ENCODE measurements around the gene COA1.

DNA sequence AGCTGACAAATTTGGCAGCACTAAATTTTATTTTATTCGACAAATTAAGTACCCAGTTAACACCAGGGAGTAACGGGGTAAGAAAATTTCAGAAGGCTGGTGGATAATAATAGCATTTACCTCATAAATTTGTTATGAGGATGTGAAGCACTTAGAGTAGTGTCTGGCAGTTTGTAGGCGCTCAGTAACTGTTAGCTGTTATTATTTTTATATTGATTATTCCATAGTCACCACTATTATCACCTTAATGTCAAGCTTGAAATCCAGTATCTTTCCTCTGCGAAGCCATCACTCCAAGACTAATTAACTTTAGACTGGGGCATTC is 563 bp upstream of the COA1 start:
- TF ChIP-seq, protein P1, sequence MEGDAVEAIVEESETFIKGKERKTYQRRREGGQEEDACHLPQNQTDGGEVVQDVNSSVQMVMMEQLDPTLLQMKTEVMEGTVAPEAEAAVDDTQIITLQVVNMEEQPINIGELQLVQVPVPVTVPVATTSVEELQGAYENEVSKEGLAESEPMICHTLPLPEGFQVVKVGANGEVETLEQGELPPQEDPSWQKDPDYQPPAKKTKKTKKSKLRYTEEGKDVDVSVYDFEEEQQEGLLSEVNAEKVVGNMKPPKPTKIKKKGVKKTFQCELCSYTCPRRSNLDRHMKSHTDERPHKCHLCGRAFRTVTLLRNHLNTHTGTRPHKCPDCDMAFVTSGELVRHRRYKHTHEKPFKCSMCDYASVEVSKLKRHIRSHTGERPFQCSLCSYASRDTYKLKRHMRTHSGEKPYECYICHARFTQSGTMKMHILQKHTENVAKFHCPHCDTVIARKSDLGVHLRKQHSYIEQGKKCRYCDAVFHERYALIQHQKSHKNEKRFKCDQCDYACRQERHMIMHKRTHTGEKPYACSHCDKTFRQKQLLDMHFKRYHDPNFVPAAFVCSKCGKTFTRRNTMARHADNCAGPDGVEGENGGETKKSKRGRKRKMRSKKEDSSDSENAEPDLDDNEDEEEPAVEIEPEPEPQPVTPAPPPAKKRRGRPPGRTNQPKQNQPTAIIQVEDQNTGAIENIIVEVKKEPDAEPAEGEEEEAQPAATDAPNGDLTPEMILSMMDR (IDR thresholded peaks at IDR 0.05): no peak
- TF ChIP-seq POLR2A (IDR thresholded peaks at IDR 0.05) (no peak), POLR2AphosphoS5 (IDR thresholded peaks at IDR 0.05) (no peak), EP300 (IDR thresholded peaks at IDR 0.05) (no peak)
